K562 (cell line): ENCODE data around the gene KPTN. TPM values are rescaled to one million over a fixed set of nuclear protein-coding genes. Genes with fewer than 3 reads are reported as not detected.

Experiments
- ATAC-seq: fragments of 200-7000 bp; cut with Tn5 transposase; 3 replicates; pipeline ENCODE4 v1.9.1; 2020; ENCODE audit warnings: moderate library complexity
- BruUV-seq: library from RNA; stranded (reverse); fragments of 400-500 nt; replicated peaks from 2 replicates; lab custom pipeline; 2021; lab: Mats Ljungman, UMichigan
- CTCF ChIA-PET: fragments of 300-600 bp; formaldehyde crosslinking; extraction: SDS; loops from one replicate; lab custom pipeline; 2021; ENCODE audit warnings: low intra/inter-chr PET ratio; lab: Yijun Ruan, JAX
- POLR2A ChIA-PET: fragments of 300-600, 350-650 bp; sonication (Branson Sonifier 250); formaldehyde crosslinking; extraction: SDS; loops from one replicate; lab custom pipeline; 2021; ENCODE audit warnings: antibody characterized with exemption, inconsistent platforms; lab: Yijun Ruan, JAX
- DNase-seq, 4 experiments: peaks; one replicate each; pipeline versions ENCODE4 v3.0.0 to v3.0.0-alpha.2; 2011 to 2018; ENCODE audit warnings: low spot score in 3 of 4, mixed read lengths in 3 of 4; ENCODE audit errors: extremely low read depth in 1 of 4
- FAIRE-seq: peaks from 2 replicates; lab custom pipeline; 2011; peaks lifted over from hg19 to GRCh38; lab: Jason Lieb, UNC
- H2AFZ ChIP-seq: 2 replicates; pipeline ENCODE4 v1.6.0; 2011; ENCODE audit warnings: low read depth, low read length, control low read depth, inconsistent platforms
- H3K27ac ChIP-seq: fragments of 200-600 bp; 3 replicates; pipeline ENCODE4 v1.8.0; 2011; ENCODE audit warnings: low read depth, mild to moderate bottlenecking, control low read depth, inconsistent platforms, low read length, moderate library complexity, mixed read lengths; ENCODE audit errors: extremely low read depth
- H3K27me3 ChIP-seq, 2 experiments: fragments of 300-600 bp in 1 of 2; 2 replicates in 1 of 2; 3 replicates in 1 of 2; pipeline versions ENCODE4 v1.6.0 to v1.8.0; 2011; ENCODE audit warnings: inconsistent platforms in 2 of 2, low read length in 2 of 2, mild to moderate bottlenecking in 1 of 2, mixed read lengths in 1 of 2, moderate library complexity in 1 of 2; ENCODE audit not compliant: control insufficient read depth in 2 of 2, insufficient read depth in 2 of 2
- H3K36me3 ChIP-seq: fragments of 300-600 bp; 3 replicates; pipeline ENCODE4 v1.8.0; 2011; ENCODE audit warnings: mild to moderate bottlenecking, low read length, inconsistent platforms; ENCODE audit not compliant: control insufficient read depth, insufficient read depth
- H3K4me1 ChIP-seq, 2 experiments: fragments of 200-600 bp in 1 of 2; replicated peaks in 1 of 2; 2 replicates in 1 of 2; 3 replicates in 1 of 2; pipeline versions ENCODE4 v1.5.1 to v1.8.0; 2011; ENCODE audit warnings: inconsistent platforms in 2 of 2, low read length in 2 of 2, mild to moderate bottlenecking in 1 of 2, mixed read lengths in 1 of 2, moderate library complexity in 1 of 2; ENCODE audit not compliant: control insufficient read depth in 2 of 2, insufficient read depth in 2 of 2
- H3K4me2 ChIP-seq: 2 replicates; pipeline ENCODE4 v1.6.1; 2011; ENCODE audit warnings: low read length, control low read depth, inconsistent platforms, mixed read lengths; ENCODE audit not compliant: insufficient read depth
- H3K4me3 ChIP-seq: fragments of 200-600 bp; sonication (generic), shearing (Covaris generic); 2 replicates; pipeline ENCODE4 v1.5.1; 2016; ENCODE audit warnings: control low read depth, inconsistent platforms
- H3K79me2 ChIP-seq: fragments of 200-600 bp; 3 replicates; pipeline ENCODE4 v1.8.0; 2011; ENCODE audit warnings: low read length, inconsistent platforms; ENCODE audit not compliant: control insufficient read depth, insufficient read depth
- H3K9ac ChIP-seq, 2 experiments: 2 replicates each; pipeline versions ENCODE4 v1.6.0 to v1.6.1; 2011; ENCODE audit warnings: low read depth in 2 of 2, low read length in 2 of 2, control low read depth in 1 of 2, inconsistent platforms in 1 of 2, mild to moderate bottlenecking in 1 of 2, mixed read lengths in 1 of 2; ENCODE audit not compliant: insufficient read depth in 1 of 2
- H3K9me1 ChIP-seq: one replicate; pipeline ENCODE4 v1.6.0; 2011; ENCODE audit warnings: inconsistent platforms, mild to moderate bottlenecking, low read length, moderate library complexity; ENCODE audit not compliant: control insufficient read depth, insufficient read depth
- H3K9me3 ChIP-seq: replicated peaks from 2 replicates; pipeline ENCODE4 v1.5.1; 2011; ENCODE audit warnings: low read depth, low read length, inconsistent platforms; ENCODE audit not compliant: control insufficient read depth, insufficient read depth
- H4K20me1 ChIP-seq: replicated peaks from 2 replicates; pipeline ENCODE4 v1.6.1; 2011; ENCODE audit warnings: low read length, inconsistent platforms, mixed read lengths; ENCODE audit not compliant: control insufficient read depth, insufficient read depth
- FOSL1 ChIP-seq: fragments of 200-800 bp; sonication (Bioruptor generic); conservative IDR thresholded peaks from 2 replicates; pipeline ENCODE4 v1.6.1; 2016; ENCODE audit warnings: missing genetic modification characterization, missing compliant biosample characterization
- POLR2G ChIP-seq: fragments of 200-400 bp; formaldehyde crosslinking; IDR thresholded peaks from 2 replicates; pipeline ENCODE4 v1.6.1; 2017; ENCODE audit warnings: low read depth, mild to moderate bottlenecking, antibody characterized with exemption, low read length, moderate library complexity
- ZNF592 ChIP-seq: fragments of 450-650 bp; IDR thresholded peaks from 2 replicates; pipeline ENCODE4 v1.6.1; 2017; ENCODE audit warnings: antibody characterized with exemption, mild to moderate bottlenecking
- whole genome bisulfite sequencing: fragments of 100-300 bp; shearing (Covaris generic); methylation state at CpG from one replicate; pipeline ENCODE4 v1.1.6; 2016; ENCODE audit warnings: low coverage, mixed read lengths; ENCODE audit not compliant: insufficient coverage; ENCODE audit errors: missing lambda C conversion rate; 5-methylcytosine and 5-hydroxymethylcytosine counted together
- in situ Hi-C: fragments of 300-500 bp; cut with MboI; formaldehyde crosslinking; loops from 4 replicates; pipeline ENCODE4 v1.15.0; 2018; ENCODE audit warnings: inconsistent platforms, mixed read lengths
- intact Hi-C: fragments of 100-400 bp; cut with micrococcal nuclease; formaldehyde crosslinking; loops from 2 replicates; pipeline ENCODE4 v1.14.2; 2022
- polyA plus RNA-seq, 8 experiments: library from polyadenylated mRNA; depleted of rRNA in 4 of 8; stranded (reverse) in 5 of 8; unstranded in 3 of 8; fragments of >200 nt; fragmentation: Nextera tagmentation in 2 of 8; fragmentation: Illumina TruSeq in 1 of 8; extraction: Ambion mirVana in 2 of 8; extraction: Trizol in 1 of 8; gene quantifications; 2 replicates each; pipeline versions ENCODE4 v1.2.1 to v1.2.3, GENCODE V29; 2011 to 2014; ENCODE audit warnings: inconsistent platforms in 1 of 8, missing spikeins in 1 of 8
- total RNA-seq, 7 experiments: library from RNA; depleted of rRNA in 6 of 7; stranded (reverse); fragments of >200 nt in 6 of 7; fragmentation: Illumina TruSeq in 2 of 7; extraction: Trizol in 2 of 7; gene quantifications; 2 replicates each; pipeline versions ENCODE4 v1.2.1 to v1.2.3, GENCODE V29; 2011 to 2021; ENCODE audit warnings: low replicate concordance in 1 of 7

Gene KPTN
- total and polyA plus RNA-seq, 9 of the 15 experiments (the other 6 are each of a cell fraction or from before 2014, with no cell fraction given): 0.56 to 18.2 (median 8.5) TPM

GRCh38 chr19:47499863-47500830 lies 16.1 kb upstream of the KPTN start:
- Histone ChIP-seq H2AFZ (no peak overlapping the region), H3K4me2 (no peak overlapping the region), H3K79me2 (peaks cover 2% of the 10 kb centered on the region; the same call in 1 of the 3 replicates), H3K36me3 (peaks cover 66% of the 10 kb centered on the region), H3K27me3 (no peaks in the 10 kb centered on the region), H4K20me1 (0 out of 2 replicates have a peak, but pooled peaks cover 5% of the 10 kb centered on the region), H3K4me3 (no peak overlapping the region), H3K4me1 (peaks cover 24 to 54% of the 10 kb centered on the region in 2 experiments; a peak in 4 of 5 replicates), H3K27ac (no peak overlapping the region; the same call in 2 of the 3 replicates), H3K9ac (peak overlapping the region in 1 of 2 experiments; percentile 79; a peak in 2 of 4 replicates), H3K9me1 (peaks cover 5% of the 10 kb centered on the region), H3K9me3 (no peaks in the 10 kb centered on the region)
- TF ChIP-seq ZNF592 (0 out of 2 replicates have a peak, but pooled peaks have one; percentile 60), FOSL1 (tag) (no peak), POLR2G (peak; percentile 44)
- POLR2A ChIA-PET: interaction anchor here (1.1 to 1.8 kb wide), 3 partner anchors 9 to 16 kb away, joined by 3 to 9 read pairs (median 8); partner anchors contain the start of gene KPTN
- WGBS: 89% methylated on average over 22 of the region's 32 CpGs
- in situ Hi-C loops: no loop called here
- no peak for ATAC-seq
- CTCF ChIA-PET: no interaction called here
- no peak for DNase-seq
- intact Hi-C loops: no loop called here
- BruUV-seq: no TSS peak
- FAIRE-seq: no peak
